Endothelial cell of umbilical vein (primary cell): ENCODE data around the gene ARHGAP18. TPM values are rescaled to one million over a fixed set of nuclear protein-coding genes. Genes with fewer than 3 reads are reported as not detected.

Experiments used
- BruUV-seq: library from RNA; stranded (reverse); fragments of 400-500 nt; replicated peaks from 2 replicates; lab custom pipeline; 2021; lab: Mats Ljungman, UMichigan
- CTCF ChIA-PET: fragments of 300-600, 350-600 bp; sonication (Branson Sonifier 250); formaldehyde crosslinking; loops from one replicate; lab custom pipeline; 2021; ENCODE audit warnings: antibody characterized with exemption, inconsistent platforms; lab: Charles Lee
- POLR2A ChIA-PET: fragments of 300-600, 350-600 bp; sonication (Branson Sonifier 250); formaldehyde crosslinking; loops from one replicate; lab custom pipeline; 2021; ENCODE audit warnings: antibody characterized with exemption, inconsistent platforms; lab: Charles Lee
- DNase-seq: peaks from one replicate; pipeline ENCODE4 v3.0.0-alpha.2; 2011; ENCODE audit warnings: low read depth, low spot score
- FAIRE-seq: peaks from 2 replicates; lab custom pipeline; 2011; peaks lifted over from hg19 to GRCh38; lab: Jason Lieb, UNC
- H2AFZ ChIP-seq: 2 replicates; pipeline ENCODE4 v1.6.0; 2012; ENCODE audit warnings: low read depth, low read length, control low read depth, inconsistent platforms
- H3K27ac ChIP-seq: 2 replicates; pipeline ENCODE4 v1.5.1; 2011; ENCODE audit warnings: low read depth, mild to moderate bottlenecking, control low read depth, low read length, moderate library complexity; ENCODE audit not compliant: insufficient read depth
- H3K27me3 ChIP-seq, 2 experiments: 2 replicates each; pipeline versions ENCODE4 v1.6.0 to v1.6.1; 2011; ENCODE audit warnings: low read length in 2 of 2, mixed read lengths in 1 of 2; ENCODE audit not compliant: control insufficient read depth in 2 of 2, insufficient read depth in 2 of 2
- H3K36me3 ChIP-seq, 2 experiments: 2 replicates in 1 of 2; 3 replicates in 1 of 2; pipeline ENCODE4 v1.5.1; 2011; ENCODE audit warnings: low read length in 2 of 2, mild to moderate bottlenecking in 1 of 2, moderate library complexity in 1 of 2; ENCODE audit not compliant: control insufficient read depth in 2 of 2, insufficient read depth in 2 of 2; ENCODE audit errors: extremely low read depth in 1 of 2
- H3K4me1 ChIP-seq: 3 replicates; pipeline ENCODE4 v1.5.1; 2011; ENCODE audit warnings: mild to moderate bottlenecking, low read length; ENCODE audit not compliant: control insufficient read depth, insufficient read depth; ENCODE audit errors: extremely low read depth
- H3K4me2 ChIP-seq: 2 replicates; pipeline ENCODE4 v1.6.1; 2011; ENCODE audit warnings: low read length, control low read depth, mixed read lengths; ENCODE audit not compliant: insufficient read depth
- H3K4me3 ChIP-seq, 3 experiments: fragments of 200-600 bp in 1 of 3; sonication (generic), shearing (Covaris generic) in 1 of 3; replicated peaks in 1 of 3; 2 replicates each; pipeline ENCODE4 v1.5.1; 2011 to 2016; ENCODE audit warnings: control low read depth in 3 of 3, low read length in 3 of 3, mild to moderate bottlenecking in 2 of 3, inconsistent platforms in 1 of 3, low read depth in 1 of 3, moderate library complexity in 1 of 3; ENCODE audit not compliant: insufficient read depth in 1 of 3
- H3K79me2 ChIP-seq: 2 replicates; pipeline ENCODE4 v1.6.0; 2012; ENCODE audit warnings: low read length, inconsistent platforms; ENCODE audit not compliant: control insufficient read depth, insufficient read depth
- H3K9ac ChIP-seq: replicated peaks from 2 replicates; pipeline ENCODE3; 2011; ENCODE audit warnings: low read length, control low read depth; ENCODE audit not compliant: insufficient read depth; ENCODE audit errors: extremely low read depth
- H3K9me1 ChIP-seq: replicated peaks from 3 replicates; pipeline ENCODE4 v1.6.0; 2011; ENCODE audit warnings: mild to moderate bottlenecking, low read length; ENCODE audit not compliant: control insufficient read depth, insufficient read depth; ENCODE audit errors: extremely low read depth
- H3K9me3 ChIP-seq: replicated peaks from 2 replicates; pipeline ENCODE4 v1.5.1; 2012; ENCODE audit warnings: low read length, inconsistent platforms; ENCODE audit not compliant: control insufficient read depth, insufficient read depth
- H4K20me1 ChIP-seq: replicated peaks from 2 replicates; pipeline ENCODE3; 2011; ENCODE audit warnings: mild to moderate bottlenecking, low read length; ENCODE audit not compliant: control insufficient read depth, insufficient read depth; ENCODE audit errors: extremely low read depth
- CTCF ChIP-seq, 2 donors: IDR thresholded peaks; 1 replicate in 1 of 2; 2 replicates in 1 of 2; pipeline ENCODE4 v1.5.1; 2011; ENCODE audit warnings: low read length in 2 of 2, mild to moderate bottlenecking in 2 of 2, moderate library complexity in 2 of 2, control low read depth in 1 of 2, inconsistent platforms in 1 of 2, low read depth in 1 of 2; ENCODE audit not compliant: insufficient read depth in 1 of 2; ENCODE audit errors: extremely low read depth in 1 of 2
- GATA2 ChIP-seq: IDR thresholded peaks from 2 replicates; pipeline ENCODE4 v1.7.0; 2011; ENCODE audit warnings: low read depth, mild to moderate bottlenecking, moderate library complexity, mixed read lengths, low read length; ENCODE audit not compliant: insufficient read length, insufficient read depth
- MAX ChIP-seq: IDR thresholded peaks from 2 replicates; pipeline ENCODE4 v1.6.1; 2011; ENCODE audit not compliant: insufficient read depth, insufficient read length
- POLR2A ChIP-seq: IDR thresholded peaks from 2 replicates; pipeline ENCODE4 v1.6.1; 2012; ENCODE audit warnings: low read depth, mild to moderate bottlenecking, control low read depth, low read length
- POLR2AphosphoS5 ChIP-seq: IDR thresholded peaks from 2 replicates; pipeline ENCODE4 v1.6.1; 2012; ENCODE audit warnings: low read depth, mild to moderate bottlenecking, control low read depth, low read length, moderate library complexity; ENCODE audit not compliant: insufficient read depth
- dilution Hi-C: fragments of 300-500 bp; cut with MboI; formaldehyde crosslinking; loops from one replicate; pipeline ENCODE4 v1.15.0; 2019; ENCODE audit warnings: low sequenced_read_pairs; ENCODE audit not compliant: extremely low pct_ligation_motif_present
- intact Hi-C: fragments of 100-400 bp; cut with micrococcal nuclease; formaldehyde crosslinking; loops from one replicate; pipeline ENCODE4 v1.10.0; 2022
- polyA plus RNA-seq, 4 experiments: library from polyadenylated mRNA; depleted of rRNA in 3 of 4; stranded (reverse) in 3 of 4; unstranded in 1 of 4; fragments of >200 nt; gene quantifications; 2 replicates each; pipeline versions ENCODE4 v1.2.1 to v1.2.3, GENCODE V29; 2011 to 2012; ENCODE audit warnings: missing spikeins in 1 of 4
- total RNA-seq: library from RNA; stranded (reverse); gene quantifications from 2 replicates; pipeline ENCODE4 v1.2.3, GENCODE V29; 2021

The ARHGAP18 gene
- total and polyA plus RNA-seq, 2 donors (not counting 3 experiments of a cell fraction or from before 2014, with no cell fraction given), result 13.1 to 86.1 TPM

GRCh38 chr6:129539032-129539431, 170.9 kb downstream of the ARHGAP18 start:
- dilution Hi-C loops, result no loop called here

GRCh38 chr6:129536271-129536670, 173.7 kb downstream of the ARHGAP18 start:
- dilution Hi-C loops, result no loop called here
- no peaks in the 10 kb centered on the region for H3K9me1 ChIP-seq
- CTCF ChIA-PET, result interaction anchor here (1.3 kb wide), 1 partner anchor 29 kb away, joined by 3 read pairs; no protein-coding TSS in a partner anchor

More at GRCh38 chr6:129539032-129539431, 170.9 kb downstream of the ARHGAP18 start:
- Histone ChIP-seq H3K4me2 (no peak overlapping the region), H3K4me1 (peaks cover 3% of the 10 kb centered on the region), H3K27me3 (no peaks in the 10 kb centered on the region), H4K20me1 (no peaks in the 10 kb centered on the region), H3K9me1 (no peaks in the 10 kb centered on the region), H3K4me3 (no peak overlapping the region), H3K79me2 (no peaks in the 10 kb centered on the region), H3K9me3 (no peaks in the 10 kb centered on the region), H3K27ac (no peak overlapping the region), H2AFZ (no peak overlapping the region), H3K36me3 (peaks cover 3 to 8% of the 10 kb centered on the region in 2 experiments), H3K9ac (no peak overlapping the region)
- no TSS peak for BruUV-seq
- intact Hi-C loops, result no loop called here
- FAIRE-seq (no peak), DNase-seq (no peak)
- TF ChIP-seq MAX, result no peak
- TF ChIP-seq POLR2AphosphoS5, result no peak
- TF ChIP-seq POLR2A, result no peak
- ChIA-PET CTCF (interaction anchor here (0.9 to 1.3 kb wide), 2 partner anchors 11 to 482 kb away, joined by 4 read pairs; no protein-coding TSS in a partner anchor), POLR2A (no interaction called here)

More at GRCh38 chr6:129536271-129536670, 173.7 kb downstream of the ARHGAP18 start:
- no peak overlapping the region for H3K27ac ChIP-seq
- no peak for FAIRE-seq
- no peak overlapping the region for H3K4me3 ChIP-seq
- POLR2A ChIA-PET, result no interaction called here
- intact Hi-C loops, result no loop called here
- no peak for TF ChIP-seq MAX
- TF ChIP-seq GATA2, result no peak
- TF ChIP-seq CTCF (IDR thresholded peaks at IDR 0.05; ENCODE audit: extremely low read depth in 1 of 2, insufficient read depth in 1 of 2, low read depth in 1 of 2, low read length in 2 of 2), result no peak
- peaks cover 3 to 9% of the 10 kb centered on the region in 2 experiments for H3K36me3 ChIP-seq
- no peaks in the 10 kb centered on the region for H3K79me2 ChIP-seq
- no peak overlapping the region for H3K9ac ChIP-seq
- no TSS peak for BruUV-seq
- H4K20me1 ChIP-seq, result no peaks in the 10 kb centered on the region
- no peaks in the 10 kb centered on the region for H3K4me1 ChIP-seq
- H3K4me2 ChIP-seq, result no peak overlapping the region
- no peaks in the 10 kb centered on the region for H3K27me3 ChIP-seq
- no peak overlapping the region for H2AFZ ChIP-seq
- H3K9me3 ChIP-seq, result no peaks in the 10 kb centered on the region
- DNase-seq, result no peak
